Panc1 (cell line): Measurements from ENCODE around the gene OAF.

Experiments
- POLR2AphosphoS5 ChIP-seq: IDR thresholded peaks from 2 replicates; pipeline ENCODE4 v1.6.1; 2012; ENCODE audit warnings: mild to moderate bottlenecking, low read depth, low read length, moderate library complexity
- TF ChIP-seq, protein P1 (sequence below): fragments of 450-650 bp; IDR thresholded peaks from 2 replicates; pipeline ENCODE4 v1.5.1; 2017; ENCODE audit warnings: mild to moderate bottlenecking

DNA sequence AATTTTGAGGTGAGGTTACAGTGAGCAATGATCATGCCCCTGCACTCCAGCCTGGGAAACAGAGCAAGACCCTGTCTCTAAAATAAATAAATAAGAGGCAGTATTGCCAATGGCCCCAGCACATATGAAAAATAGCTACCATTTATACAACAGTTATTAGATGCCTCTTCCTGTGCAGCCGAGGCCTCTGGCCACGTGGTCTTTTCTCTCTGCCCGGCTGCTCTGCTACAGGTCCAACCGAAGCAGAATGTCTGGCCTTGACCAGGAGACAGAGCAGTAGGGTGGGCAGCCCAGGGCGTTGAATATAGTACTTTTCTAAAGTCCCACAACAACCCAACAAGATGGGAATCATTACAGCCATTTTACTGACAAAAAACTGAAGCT is 12.4 kb upstream of the OAF start:
- TF ChIP-seq, protein P1, sequence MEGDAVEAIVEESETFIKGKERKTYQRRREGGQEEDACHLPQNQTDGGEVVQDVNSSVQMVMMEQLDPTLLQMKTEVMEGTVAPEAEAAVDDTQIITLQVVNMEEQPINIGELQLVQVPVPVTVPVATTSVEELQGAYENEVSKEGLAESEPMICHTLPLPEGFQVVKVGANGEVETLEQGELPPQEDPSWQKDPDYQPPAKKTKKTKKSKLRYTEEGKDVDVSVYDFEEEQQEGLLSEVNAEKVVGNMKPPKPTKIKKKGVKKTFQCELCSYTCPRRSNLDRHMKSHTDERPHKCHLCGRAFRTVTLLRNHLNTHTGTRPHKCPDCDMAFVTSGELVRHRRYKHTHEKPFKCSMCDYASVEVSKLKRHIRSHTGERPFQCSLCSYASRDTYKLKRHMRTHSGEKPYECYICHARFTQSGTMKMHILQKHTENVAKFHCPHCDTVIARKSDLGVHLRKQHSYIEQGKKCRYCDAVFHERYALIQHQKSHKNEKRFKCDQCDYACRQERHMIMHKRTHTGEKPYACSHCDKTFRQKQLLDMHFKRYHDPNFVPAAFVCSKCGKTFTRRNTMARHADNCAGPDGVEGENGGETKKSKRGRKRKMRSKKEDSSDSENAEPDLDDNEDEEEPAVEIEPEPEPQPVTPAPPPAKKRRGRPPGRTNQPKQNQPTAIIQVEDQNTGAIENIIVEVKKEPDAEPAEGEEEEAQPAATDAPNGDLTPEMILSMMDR = no peak
- TF ChIP-seq POLR2AphosphoS5 = no peak
